HepG2 (cell line): Measurements from ENCODE around the gene HSPA1A. TPM values are rescaled to one million over a fixed set of nuclear protein-coding genes. Genes with fewer than 3 reads are reported as not detected.

Source experiments
- ATF7 ChIP-seq, 2 experiments: fragments of 450-650 bp in 1 of 2; sonication (generic) in 1 of 2; formaldehyde crosslinking in 1 of 2; IDR thresholded peaks; 2 replicates each; pipeline versions ENCODE4 v1.4.0 to v1.6.1; 2016 to 2020; ENCODE audit warnings: antibody characterized with exemption in 1 of 2, mild to moderate bottlenecking in 1 of 2, missing genetic modification reagents in 1 of 2
- DDIT3 ChIP-seq: sonication (generic); formaldehyde crosslinking; IDR thresholded peaks from 2 replicates; pipeline ENCODE4 v1.4.0; 2020; ENCODE audit warnings: mild to moderate bottlenecking, missing genetic modification reagents
- GFI1 ChIP-seq: sonication (generic); formaldehyde crosslinking; IDR thresholded peaks from 2 replicates; pipeline ENCODE4 v1.5.0; 2020; ENCODE audit warnings: missing genetic modification reagents, mild to moderate bottlenecking, borderline replicate concordance
- MAFK ChIP-seq, 2 experiments: IDR thresholded peaks in 1 of 2; conservative IDR thresholded peaks in 1 of 2; 2 replicates each; pipeline ENCODE4 v1.6.1; 2011; ENCODE audit warnings: improper control_type of control experiment in 2 of 2, low read length in 2 of 2
- MYC ChIP-seq: sonication (generic); formaldehyde crosslinking; IDR thresholded peaks from 2 replicates; pipeline ENCODE4 v1.9.0; 2021; ENCODE audit warnings: missing genetic modification reagents, borderline replicate concordance
- NKX3-1 ChIP-seq: sonication (generic); formaldehyde crosslinking; IDR thresholded peaks from 2 replicates; pipeline ENCODE4 v1.5.0; 2020; ENCODE audit warnings: missing genetic modification reagents
- NONO ChIP-seq, 2 experiments: fragments of 450-650 bp in 1 of 2; sonication (generic) in 1 of 2; formaldehyde crosslinking in 1 of 2; IDR thresholded peaks in 1 of 2; conservative IDR thresholded peaks in 1 of 2; 2 replicates each; pipeline versions ENCODE4 v1.6.1 to v1.8.0; 2017 to 2022; ENCODE audit warnings: mild to moderate bottlenecking in 1 of 2, missing genetic modification reagents in 1 of 2, moderate library complexity in 1 of 2
- PLRG1 ChIP-seq: fragments of 450-650 bp; conservative IDR thresholded peaks from 2 replicates; pipeline ENCODE4 v1.6.1; 2016
- RXRA ChIP-seq: sonication (generic); formaldehyde crosslinking; IDR thresholded peaks from 2 replicates; pipeline ENCODE4 v1.5.1; 2020; ENCODE audit warnings: missing genetic modification reagents
- SYNCRIP ChIP-seq: fragments of 200-400 bp; formaldehyde crosslinking; IDR thresholded peaks from 2 replicates; pipeline ENCODE4 v1.6.1; 2018; ENCODE audit warnings: mild to moderate bottlenecking, low read depth, low read length; ENCODE audit not compliant: insufficient read depth
- TP53 ChIP-seq: sonication (generic); formaldehyde crosslinking; conservative IDR thresholded peaks from 2 replicates; pipeline ENCODE4 v1.4.0; 2020; ENCODE audit warnings: missing genetic modification reagents
- YEATS4 ChIP-seq: sonication (generic); formaldehyde crosslinking; IDR thresholded peaks from 2 replicates; pipeline ENCODE4 v1.4.0; 2020; ENCODE audit warnings: missing genetic modification reagents, borderline replicate concordance
- ZNF20 ChIP-seq: sonication (generic); formaldehyde crosslinking; IDR thresholded peaks from 2 replicates; pipeline ENCODE4 v1.4.0; 2020; ENCODE audit warnings: mild to moderate bottlenecking, moderate library complexity, missing genetic modification reagents
- ZNF556 ChIP-seq: sonication (generic); formaldehyde crosslinking; IDR thresholded peaks from 2 replicates; pipeline ENCODE4 v1.4.0; 2020; ENCODE audit warnings: mild to moderate bottlenecking, missing genetic modification reagents, borderline replicate concordance
- ZNF598 ChIP-seq: sonication (generic); formaldehyde crosslinking; IDR thresholded peaks from 2 replicates; pipeline ENCODE4 v1.5.1; 2020; ENCODE audit warnings: mild to moderate bottlenecking, missing genetic modification reagents, borderline replicate concordance
- ZNF644 ChIP-seq: IDR thresholded peaks from 2 replicates; pipeline ENCODE4 v1.6.1; 2016; ENCODE audit warnings: low read depth
- ZNF772 ChIP-seq: sonication (generic); formaldehyde crosslinking; IDR thresholded peaks from 2 replicates; pipeline ENCODE4 v1.5.0; 2020; ENCODE audit warnings: mild to moderate bottlenecking, missing genetic modification reagents
- polyA plus RNA-seq, 8 experiments: library from polyadenylated mRNA; depleted of rRNA in 3 of 8; stranded (reverse) in 7 of 8; unstranded in 1 of 8; fragments of >200 nt; fragmentation: Illumina TruSeq in 4 of 8; extraction: Trizol in 4 of 8; gene quantifications; 2 replicates each; pipeline versions ENCODE4 v1.2.1 to v1.2.3, GENCODE V29; 2011 to 2016; ENCODE audit warnings: low read depth in 4 of 8, missing spikeins in 1 of 8, mixed read lengths in 1 of 8; ENCODE audit not compliant: insufficient read depth in 1 of 8
- total RNA-seq, 5 experiments: library from RNA; depleted of rRNA; stranded (reverse); fragments of >200 nt; fragmentation: Illumina TruSeq; extraction: Trizol; gene quantifications; 2 replicates each; pipeline ENCODE4 v1.2.3, GENCODE V29; 2016; ENCODE audit warnings: low read depth in 1 of 5
- TF ChIP-seq, protein P1 (sequence below), 2 experiments: IDR thresholded peaks; 2 replicates each; pipeline ENCODE4 v1.6.1; 2011 to 2012; ENCODE audit warnings: low read length in 2 of 2, borderline replicate concordance in 1 of 2, low read depth in 1 of 2, mild to moderate bottlenecking in 1 of 2, moderate library complexity in 1 of 2
- TF ChIP-seq, protein P2 (sequence below): sonication (generic); formaldehyde crosslinking; IDR thresholded peaks from 2 replicates; pipeline ENCODE4 v1.5.1; 2020; ENCODE audit warnings: missing genetic modification reagents, mild to moderate bottlenecking, borderline replicate concordance
- TF ChIP-seq, protein P3 (sequence below): sonication (generic); formaldehyde crosslinking; IDR thresholded peaks from 2 replicates; pipeline ENCODE4 v1.8.1; 2023; ENCODE audit warnings: mild to moderate bottlenecking, inconsistent platforms, moderate library complexity, missing genetic modification reagents, borderline replicate concordance

HSPA1A gene
- total and polyA plus RNA-seq, 2 of the 13 experiments (the other 11 are each of a cell fraction or from before 2014, with no cell fraction given) = 44.5 to 85.0 TPM

GRCh38 chr6:31822036-31822821 lies 6.9 kb downstream of the HSPA1A start (continued):
- TF ChIP-seq DDIT3 (CRISPR knock-in tag) (no peak), ZNF772 (CRISPR knock-in tag) (0 out of 2 replicates have a peak, but pooled peaks have one; percentile 53), NKX3-1 (CRISPR knock-in tag) (no peak; the same call in 1 of the 2 replicates), SYNCRIP (no peak), ZNF644 (no peak), ZNF20 (no peak), TP53 (no peak), YEATS4 (peak; percentile 60; the same call in 1 of the 2 replicates), ZNF556 (CRISPR knock-in tag) (no peak), MAFK (conservative IDR thresholded peaks at IDR 0.05 in 1 of 2, IDR thresholded peaks at IDR 0.05 in 1 of 2; ENCODE audit: low read length in 2 of 2) (peak; percentile 58 to 70), NONO (IDR thresholded peaks at IDR 0.05) (no peak), NONO (CRISPR knock-in tag; conservative IDR thresholded peaks at IDR 0.05) (peak; percentile 51; the same call in 1 of the 2 replicates), MYC (CRISPR knock-in tag) (no peak), RXRA (0 out of 2 replicates have a peak, but pooled peaks have one; percentile 46), GFI1 (CRISPR knock-in tag) (no peak), PLRG1 (no peak), ZNF598 (CRISPR knock-in tag) (no peak), ATF7 (IDR thresholded peaks at IDR 0.05) (no peak), ATF7 (CRISPR knock-in tag; IDR thresholded peaks at IDR 0.05) (no peak)
- TF ChIP-seq, protein P1, sequence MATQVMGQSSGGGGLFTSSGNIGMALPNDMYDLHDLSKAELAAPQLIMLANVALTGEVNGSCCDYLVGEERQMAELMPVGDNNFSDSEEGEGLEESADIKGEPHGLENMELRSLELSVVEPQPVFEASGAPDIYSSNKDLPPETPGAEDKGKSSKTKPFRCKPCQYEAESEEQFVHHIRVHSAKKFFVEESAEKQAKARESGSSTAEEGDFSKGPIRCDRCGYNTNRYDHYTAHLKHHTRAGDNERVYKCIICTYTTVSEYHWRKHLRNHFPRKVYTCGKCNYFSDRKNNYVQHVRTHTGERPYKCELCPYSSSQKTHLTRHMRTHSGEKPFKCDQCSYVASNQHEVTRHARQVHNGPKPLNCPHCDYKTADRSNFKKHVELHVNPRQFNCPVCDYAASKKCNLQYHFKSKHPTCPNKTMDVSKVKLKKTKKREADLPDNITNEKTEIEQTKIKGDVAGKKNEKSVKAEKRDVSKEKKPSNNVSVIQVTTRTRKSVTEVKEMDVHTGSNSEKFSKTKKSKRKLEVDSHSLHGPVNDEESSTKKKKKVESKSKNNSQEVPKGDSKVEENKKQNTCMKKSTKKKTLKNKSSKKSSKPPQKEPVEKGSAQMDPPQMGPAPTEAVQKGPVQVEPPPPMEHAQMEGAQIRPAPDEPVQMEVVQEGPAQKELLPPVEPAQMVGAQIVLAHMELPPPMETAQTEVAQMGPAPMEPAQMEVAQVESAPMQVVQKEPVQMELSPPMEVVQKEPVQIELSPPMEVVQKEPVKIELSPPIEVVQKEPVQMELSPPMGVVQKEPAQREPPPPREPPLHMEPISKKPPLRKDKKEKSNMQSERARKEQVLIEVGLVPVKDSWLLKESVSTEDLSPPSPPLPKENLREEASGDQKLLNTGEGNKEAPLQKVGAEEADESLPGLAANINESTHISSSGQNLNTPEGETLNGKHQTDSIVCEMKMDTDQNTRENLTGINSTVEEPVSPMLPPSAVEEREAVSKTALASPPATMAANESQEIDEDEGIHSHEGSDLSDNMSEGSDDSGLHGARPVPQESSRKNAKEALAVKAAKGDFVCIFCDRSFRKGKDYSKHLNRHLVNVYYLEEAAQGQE (IDR thresholded peaks at IDR 0.05; ENCODE audit: borderline replicate concordance in 1 of 2, low read depth in 1 of 2, low read length in 2 of 2) = peak in 1 of 2 experiments; percentile 49; a peak in 1 of 4 replicates
- TF ChIP-seq, protein P2, sequence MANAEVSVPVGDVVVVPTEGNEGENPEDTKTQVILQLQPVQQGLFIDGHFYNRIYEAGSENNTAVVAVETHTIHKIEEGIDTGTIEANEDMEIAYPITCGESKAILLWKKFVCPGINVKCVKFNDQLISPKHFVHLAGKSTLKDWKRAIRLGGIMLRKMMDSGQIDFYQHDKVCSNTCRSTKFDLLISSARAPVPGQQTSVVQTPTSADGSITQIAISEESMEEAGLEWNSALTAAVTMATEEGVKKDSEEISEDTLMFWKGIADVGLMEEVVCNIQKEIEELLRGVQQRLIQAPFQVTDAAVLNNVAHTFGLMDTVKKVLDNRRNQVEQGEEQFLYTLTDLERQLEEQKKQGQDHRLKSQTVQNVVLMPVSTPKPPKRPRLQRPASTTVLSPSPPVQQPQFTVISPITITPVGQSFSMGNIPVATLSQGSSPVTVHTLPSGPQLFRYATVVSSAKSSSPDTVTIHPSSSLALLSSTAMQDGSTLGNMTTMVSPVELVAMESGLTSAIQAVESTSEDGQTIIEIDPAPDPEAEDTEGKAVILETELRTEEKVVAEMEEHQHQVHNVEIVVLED (CRISPR knock-in tag) = no peak
- TF ChIP-seq, protein P3, sequence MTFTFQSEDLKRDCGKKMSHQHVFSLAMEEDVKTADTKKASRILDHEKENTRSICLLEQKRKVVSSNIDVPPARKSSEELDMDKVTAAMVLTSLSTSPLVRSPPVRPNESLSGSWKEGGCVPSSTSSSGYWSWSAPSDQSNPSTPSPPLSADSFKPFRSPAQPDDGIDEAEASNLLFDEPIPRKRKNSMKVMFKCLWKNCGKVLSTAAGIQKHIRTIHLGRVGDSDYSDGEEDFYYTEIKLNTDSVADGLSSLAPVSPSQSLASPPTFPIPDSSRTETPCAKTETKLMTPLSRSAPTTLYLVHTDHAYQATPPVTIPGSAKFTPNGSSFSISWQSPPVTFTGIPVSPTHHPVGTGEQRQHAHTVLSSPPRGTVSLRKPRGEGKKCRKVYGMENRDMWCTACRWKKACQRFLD = no peak
